HepG2 (cell line): Measurements from ENCODE around the gene PYGB.

Experiments
- AGO1 ChIP-seq: fragments of 200-400 bp; formaldehyde crosslinking; IDR thresholded peaks from 2 replicates; pipeline ENCODE4 v1.6.1; 2017; ENCODE audit warnings: mild to moderate bottlenecking, low read depth, low read length, moderate library complexity; ENCODE audit not compliant: poor library complexity, severe bottlenecking
- ATF3 ChIP-seq: sonication (generic); formaldehyde crosslinking; IDR thresholded peaks from 2 replicates; pipeline ENCODE4 v1.4.0; 2020; ENCODE audit warnings: missing genetic modification reagents
- REST ChIP-seq, 2 experiments: IDR thresholded peaks; 2 replicates each; pipeline ENCODE4 v1.6.1; 2011 to 2012; ENCODE audit warnings: low read length in 2 of 2, borderline replicate concordance in 1 of 2, low read depth in 1 of 2, mild to moderate bottlenecking in 1 of 2, moderate library complexity in 1 of 2

- TF ChIP-seq AGO1 (no peak), ATF3 (CRISPR knock-in tag) (no peak), REST (IDR thresholded peaks at IDR 0.05; ENCODE audit: borderline replicate concordance in 1 of 2, low read depth in 1 of 2, low read length in 2 of 2) (no peak)
Observed at GRCh38 chr20:25282796-25283195, 34.9 kb downstream of the PYGB start.
